ENCODE data around the gene LRRC43. TPM values are rescaled to one million over a fixed set of nuclear protein-coding genes. Genes with fewer than 3 reads are reported as not detected.

LRRC43 gene
- polyA plus RNA-seq, 4 donors, result 0.27 to 1.1 TPM; not detected in 2

DNA sequence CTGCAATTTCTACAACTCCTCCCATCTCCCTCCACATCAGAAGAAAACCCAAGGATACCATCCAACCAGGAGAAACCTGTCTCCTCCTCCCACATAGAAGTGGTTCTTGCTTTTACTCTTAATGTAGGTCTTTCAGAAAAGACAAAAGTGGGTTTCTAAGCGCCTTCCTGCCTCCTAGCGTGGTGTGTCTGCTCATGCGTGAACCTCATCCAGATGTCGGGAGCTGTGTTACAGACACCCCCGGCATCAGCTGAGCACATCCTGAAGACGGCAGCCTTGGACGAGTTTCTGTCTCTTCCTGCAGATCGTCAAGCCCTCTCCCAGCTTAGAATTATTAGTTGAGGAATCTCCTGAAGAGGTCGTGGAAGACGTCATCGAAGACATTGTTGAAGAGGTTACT is 9.5 kb downstream of the LRRC43 start:
- 76 to 89% (median 85%) methylated on average over 11 of the region's 11 CpGs for WGBS, 3 donors
- Histone ChIP-seq H3K36me3 (ENCODE audit: control insufficient read depth in 3 of 3, insufficient read depth in 2 of 3, low read depth in 1 of 3, low read length in 3 of 3) (no peaks in the 10 kb centered on the region), H3K4me3 (ENCODE audit: low read depth in 1 of 3, low read length in 3 of 3) (no peak overlapping the region), H3K9me3 (ENCODE audit: control insufficient read depth in 2 of 2, insufficient read depth in 1 of 2, low read depth in 1 of 2, low read length in 1 of 2) (peaks cover 0 to 5% of the 10 kb centered on the region in 2 donors), H3K4me1 (ENCODE audit: control insufficient read depth in 3 of 3, insufficient read depth in 2 of 3, low read depth in 1 of 3, low read length in 2 of 3) (no peaks in the 10 kb centered on the region), H3K27ac (ENCODE audit: low read depth in 1 of 3, low read length in 2 of 3) (no peak overlapping the region), H3K27me3 (ENCODE audit: control insufficient read depth in 3 of 3, insufficient read depth in 3 of 3, low read length in 3 of 3) (no peaks in the 10 kb centered on the region)
- no peak for FAIRE-seq
- no peak for DNase-seq

DNA sequence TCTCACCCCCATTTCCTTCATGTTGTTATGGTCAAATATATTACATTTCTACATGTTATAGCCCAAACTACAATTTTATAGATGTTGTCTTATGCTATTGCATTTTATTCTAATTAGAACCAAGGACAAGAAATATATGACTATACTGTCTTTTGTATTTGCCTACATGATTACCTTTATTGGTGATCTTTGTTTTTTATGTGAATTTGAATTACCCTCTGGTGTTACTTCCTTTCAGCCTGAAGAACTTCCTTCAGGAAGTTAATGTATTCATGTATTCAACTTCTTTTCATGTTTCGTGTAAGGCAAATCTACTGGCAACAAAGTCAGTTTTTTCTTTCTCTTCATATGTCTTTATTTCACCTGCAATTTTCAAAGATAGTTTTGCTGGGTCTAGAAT is 11.9 kb downstream of the LRRC43 start:
- Histone ChIP-seq H3K4me1 (ENCODE audit: control insufficient read depth in 3 of 3, insufficient read depth in 2 of 3, low read depth in 1 of 3, low read length in 2 of 3) (no peaks in the 10 kb centered on the region), H3K4me3 (ENCODE audit: low read depth in 1 of 3, low read length in 3 of 3) (no peak overlapping the region), H3K27ac (ENCODE audit: low read depth in 1 of 3, low read length in 2 of 3) (no peak overlapping the region), H3K27me3 (ENCODE audit: control insufficient read depth in 3 of 3, insufficient read depth in 3 of 3, low read length in 3 of 3) (peaks cover 0 to 2% (median 0%) of the 10 kb centered on the region in 3 donors), H3K9me3 (ENCODE audit: control insufficient read depth in 2 of 2, insufficient read depth in 1 of 2, low read depth in 1 of 2, low read length in 1 of 2) (peaks cover 0 to 5% of the 10 kb centered on the region in 2 donors), H3K36me3 (ENCODE audit: control insufficient read depth in 3 of 3, insufficient read depth in 2 of 3, low read depth in 1 of 3, low read length in 3 of 3) (no peaks in the 10 kb centered on the region)
- 75 to 91% (median 77%) methylated on average over 1 of the region's 1 CpG for WGBS, 3 donors
- DNase-seq (no peak), FAIRE-seq (no peak)

DNA sequence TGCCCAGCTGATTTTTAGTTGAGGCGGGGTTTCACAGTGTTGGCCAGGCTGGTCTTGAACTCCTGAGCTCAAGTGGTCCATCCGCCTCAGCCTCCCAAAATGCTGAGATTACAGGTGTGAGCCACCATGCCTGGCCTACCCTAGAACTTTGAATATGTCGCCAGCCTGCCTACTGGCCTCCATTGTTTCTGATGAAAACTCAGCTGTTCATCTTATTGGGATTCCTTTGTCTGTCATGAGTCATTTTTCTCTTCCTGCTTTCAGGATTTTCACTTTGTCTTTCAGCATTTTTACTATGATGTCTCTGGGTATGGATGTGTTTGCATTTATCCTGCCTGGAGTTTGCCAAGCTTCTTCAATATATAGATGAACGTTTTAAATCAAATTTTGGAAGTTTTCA is 12.5 kb downstream of the LRRC43 start:
- Histone ChIP-seq H3K27ac (ENCODE audit: low read depth in 1 of 3, low read length in 2 of 3) (no peak overlapping the region), H3K27me3 (ENCODE audit: control insufficient read depth in 3 of 3, insufficient read depth in 3 of 3, low read length in 3 of 3) (peaks cover 0 to 4% (median 0%) of the 10 kb centered on the region in 3 donors), H3K9me3 (ENCODE audit: control insufficient read depth in 2 of 2, insufficient read depth in 1 of 2, low read depth in 1 of 2, low read length in 1 of 2) (peaks cover 0 to 5% of the 10 kb centered on the region in 2 donors), H3K4me3 (ENCODE audit: low read depth in 1 of 3, low read length in 3 of 3) (no peak overlapping the region), H3K4me1 (ENCODE audit: control insufficient read depth in 3 of 3, insufficient read depth in 2 of 3, low read depth in 1 of 3, low read length in 2 of 3) (peaks cover 0 to 5% (median 0%) of the 10 kb centered on the region in 3 donors), H3K36me3 (ENCODE audit: control insufficient read depth in 3 of 3, insufficient read depth in 2 of 3, low read depth in 1 of 3, low read length in 3 of 3) (no peaks in the 10 kb centered on the region)
- 89 to 93% (median 90%) methylated on average over 4 of the region's 4 CpGs for WGBS, 3 donors
- DNase-seq (no peak), FAIRE-seq (no peak)

DNA sequence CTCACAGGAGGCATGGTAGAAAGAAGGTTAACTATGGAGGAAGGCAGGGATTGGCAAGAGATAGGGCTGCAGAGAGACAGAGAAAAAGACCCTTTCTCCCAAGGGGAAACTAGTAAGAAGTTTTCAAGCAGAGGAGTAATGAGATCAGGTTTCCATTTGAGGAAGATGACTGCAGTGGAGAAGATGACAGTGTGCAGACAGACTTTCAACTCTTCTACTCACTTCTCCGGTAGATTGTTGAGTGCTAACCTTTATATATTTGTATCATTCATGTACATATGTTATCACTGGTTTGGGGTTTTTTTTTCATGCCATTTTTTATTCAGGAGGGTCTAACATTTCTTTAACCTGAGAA is 14.7 kb downstream of the LRRC43 start:
- FAIRE-seq (no peak), DNase-seq (no peak)
- Histone ChIP-seq H3K9me3 (ENCODE audit: control insufficient read depth in 2 of 2, insufficient read depth in 1 of 2, low read depth in 1 of 2, low read length in 1 of 2) (peaks cover 0 to 5% of the 10 kb centered on the region in 2 donors), H3K4me1 (ENCODE audit: control insufficient read depth in 3 of 3, insufficient read depth in 2 of 3, low read depth in 1 of 3, low read length in 2 of 3) (peaks cover 0 to 16% (median 0%) of the 10 kb centered on the region in 3 donors), H3K4me3 (ENCODE audit: low read depth in 1 of 3, low read length in 3 of 3) (no peak overlapping the region), H3K27me3 (ENCODE audit: control insufficient read depth in 3 of 3, insufficient read depth in 3 of 3, low read length in 3 of 3) (peaks cover 0 to 4% (median 3%) of the 10 kb centered on the region in 3 donors), H3K36me3 (ENCODE audit: control insufficient read depth in 3 of 3, insufficient read depth in 2 of 3, low read depth in 1 of 3, low read length in 3 of 3) (no peaks in the 10 kb centered on the region), H3K27ac (ENCODE audit: low read depth in 1 of 3, low read length in 2 of 3) (no peak overlapping the region)
- WGBS, 3 donors, result 67 to 70% (median 68%) methylated on average over 1 of the region's 1 CpG

DNA sequence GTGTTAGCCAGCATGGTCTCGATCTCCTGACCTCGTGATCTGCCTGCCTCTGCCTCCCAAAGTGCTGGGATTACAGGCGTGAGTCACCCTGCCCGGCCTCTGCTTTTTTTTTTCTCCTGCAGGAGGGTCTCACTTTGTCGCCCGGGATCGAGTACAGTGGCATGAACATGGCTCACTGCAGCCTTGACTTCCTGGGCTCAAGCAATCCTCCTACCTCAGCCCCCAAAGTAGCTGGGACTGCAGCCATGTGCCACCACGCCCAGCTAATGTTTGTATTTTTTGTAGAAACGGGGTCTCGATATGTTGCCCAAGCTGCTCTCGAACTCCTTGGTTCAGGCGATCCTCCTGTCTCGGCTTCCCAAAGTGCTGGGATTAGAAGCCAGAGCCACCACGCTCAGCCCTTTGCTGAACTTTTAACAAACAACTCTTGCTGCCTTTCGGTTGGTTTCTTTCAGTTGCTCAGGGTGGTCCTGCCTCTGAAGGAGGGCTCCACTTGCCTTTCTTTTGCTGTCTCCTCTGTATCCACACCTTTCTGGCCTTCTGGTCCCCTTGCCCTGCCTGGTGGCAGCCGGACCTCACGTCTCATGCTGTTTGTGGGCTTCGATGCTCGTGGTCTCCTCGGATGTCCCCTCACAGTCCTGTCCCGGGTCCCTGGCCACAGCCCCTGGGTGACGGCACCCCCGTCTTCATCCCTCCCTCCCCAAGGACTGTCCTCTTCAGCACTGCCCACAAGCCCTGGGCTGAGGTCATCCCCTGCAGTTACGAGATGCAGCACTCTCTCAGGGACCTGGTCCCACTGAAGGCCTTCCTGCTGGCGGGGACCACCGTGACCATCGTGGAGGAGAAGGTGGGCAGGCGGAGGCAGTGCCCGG is 16.8 kb downstream of the LRRC43 start:
- Histone ChIP-seq H3K4me3 (ENCODE audit: low read depth in 1 of 3, low read length in 3 of 3) (no peak overlapping the region), H3K4me1 (ENCODE audit: control insufficient read depth in 3 of 3, insufficient read depth in 2 of 3, low read depth in 1 of 3, low read length in 2 of 3) (peaks cover 0 to 22% (median 2%) of the 10 kb centered on the region in 3 donors), H3K27me3 (ENCODE audit: control insufficient read depth in 3 of 3, insufficient read depth in 3 of 3, low read length in 3 of 3) (peaks cover 6 to 20% (median 7%) of the 10 kb centered on the region in 3 donors), H3K27ac (ENCODE audit: low read depth in 1 of 3, low read length in 2 of 3) (no peak overlapping the region), H3K9me3 (ENCODE audit: control insufficient read depth in 2 of 2, insufficient read depth in 1 of 2, low read depth in 1 of 2, low read length in 1 of 2) (peaks cover 0 to 5% of the 10 kb centered on the region in 2 donors), H3K36me3 (ENCODE audit: control insufficient read depth in 3 of 3, insufficient read depth in 2 of 3, low read depth in 1 of 3, low read length in 3 of 3) (no peaks in the 10 kb centered on the region)
- 89 to 92% (median 91%) methylated on average over 28 to 29 of the region's 29 CpGs for WGBS, 3 donors
- no peak for FAIRE-seq
- no peak for DNase-seq

DNA sequence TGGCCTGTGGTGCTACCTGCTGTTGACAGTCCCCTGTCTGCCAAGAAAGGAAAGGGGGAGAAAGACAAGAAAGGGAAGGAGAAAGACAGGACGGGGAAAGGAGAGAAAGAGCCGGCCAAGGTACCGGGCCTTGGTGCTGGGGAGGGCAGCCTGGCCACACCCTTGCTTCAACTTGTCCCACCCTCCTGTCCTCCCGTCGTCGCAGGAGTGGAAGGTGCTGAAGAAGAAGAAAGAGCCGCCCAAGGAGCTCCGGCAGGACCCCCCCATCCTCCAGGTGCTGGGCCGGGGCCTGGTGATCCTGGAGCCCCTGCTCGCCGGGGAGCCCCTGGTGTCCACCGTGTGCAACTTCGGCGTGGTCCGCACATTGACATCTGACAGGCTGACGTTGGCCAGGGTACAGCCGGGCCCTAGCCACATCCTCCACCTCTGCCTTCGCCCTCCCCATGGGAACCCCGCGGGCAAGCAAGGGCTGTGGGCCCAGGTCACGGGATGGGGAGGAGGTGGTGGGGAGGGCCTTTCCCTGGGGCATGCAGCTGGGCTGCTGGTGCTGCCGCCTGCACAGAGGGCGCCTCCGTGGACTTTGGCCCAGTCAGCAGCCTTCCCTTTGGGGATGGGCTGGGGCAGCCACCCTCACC is 17.7 kb downstream of the LRRC43 start:
- Histone ChIP-seq H3K9me3 (ENCODE audit: control insufficient read depth in 2 of 2, insufficient read depth in 1 of 2, low read depth in 1 of 2, low read length in 1 of 2) (no peaks in the 10 kb centered on the region), H3K4me1 (ENCODE audit: control insufficient read depth in 3 of 3, insufficient read depth in 2 of 3, low read depth in 1 of 3, low read length in 2 of 3) (peaks cover 0 to 22% (median 2%) of the 10 kb centered on the region in 3 donors), H3K36me3 (ENCODE audit: control insufficient read depth in 3 of 3, insufficient read depth in 2 of 3, low read depth in 1 of 3, low read length in 3 of 3) (peaks cover 0 to 4% (median 0%) of the 10 kb centered on the region in 3 donors), H3K27ac (ENCODE audit: low read depth in 1 of 3, low read length in 2 of 3) (no peak overlapping the region), H3K4me3 (ENCODE audit: low read depth in 1 of 3, low read length in 3 of 3) (no peak overlapping the region), H3K27me3 (ENCODE audit: control insufficient read depth in 3 of 3, insufficient read depth in 3 of 3, low read length in 3 of 3) (peaks cover 6 to 29% (median 7%) of the 10 kb centered on the region in 3 donors)
- DNase-seq (peak; percentile 32 to 79), FAIRE-seq (no peak)
- WGBS, 3 donors, result 14 to 52% (median 44%) methylated on average over 20 to 24 of the region's 24 CpGs

DNA sequence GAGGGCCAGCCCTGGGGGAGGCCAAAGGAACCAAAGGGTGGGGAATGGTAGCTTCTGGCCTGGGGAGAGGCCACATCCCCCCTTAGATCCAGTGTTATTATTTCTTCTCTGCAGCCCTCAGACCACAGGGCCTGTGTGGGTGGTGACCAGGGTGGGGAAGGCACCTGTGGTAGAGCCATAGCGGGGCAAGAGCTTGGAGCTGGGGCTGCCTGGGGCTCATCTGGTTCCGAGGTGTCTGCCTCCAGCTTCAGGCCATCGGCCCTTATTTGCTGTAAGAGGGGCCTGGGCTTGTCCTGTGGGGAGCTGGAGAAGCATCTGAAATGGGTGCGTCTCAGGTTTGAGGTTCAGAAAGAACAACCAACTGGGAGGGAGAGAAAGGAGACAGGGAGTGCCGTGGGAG is 18.5 kb downstream of the LRRC43 start:
- DNase-seq (no peak), FAIRE-seq (no peak)
- H3K36me3 ChIP-seq (ENCODE audit: control insufficient read depth in 3 of 3, insufficient read depth in 2 of 3, low read depth in 1 of 3, low read length in 3 of 3), result peaks cover 0 to 10% (median 0%) of the 10 kb centered on the region in 3 donors
- H3K27me3 ChIP-seq (ENCODE audit: control insufficient read depth in 3 of 3, insufficient read depth in 3 of 3, low read length in 3 of 3), result peaks cover 6 to 35% (median 7%) of the 10 kb centered on the region in 3 donors
- H3K27ac ChIP-seq (ENCODE audit: low read depth in 1 of 3, low read length in 2 of 3), result no peak overlapping the region
- no peaks in the 10 kb centered on the region for H3K9me3 ChIP-seq (ENCODE audit: control insufficient read depth in 2 of 2, insufficient read depth in 1 of 2, low read depth in 1 of 2, low read length in 1 of 2)
- H3K4me1 ChIP-seq (ENCODE audit: control insufficient read depth in 3 of 3, insufficient read depth in 2 of 3, low read depth in 1 of 3, low read length in 2 of 3), result peaks cover 0 to 22% (median 2%) of the 10 kb centered on the region in 3 donors
- WGBS, 3 donors, result 77 to 93% (median 91%) methylated on average over 5 of the region's 5 CpGs
- H3K4me3 ChIP-seq (ENCODE audit: low read depth in 1 of 3, low read length in 3 of 3), result no peak overlapping the region

DNA sequence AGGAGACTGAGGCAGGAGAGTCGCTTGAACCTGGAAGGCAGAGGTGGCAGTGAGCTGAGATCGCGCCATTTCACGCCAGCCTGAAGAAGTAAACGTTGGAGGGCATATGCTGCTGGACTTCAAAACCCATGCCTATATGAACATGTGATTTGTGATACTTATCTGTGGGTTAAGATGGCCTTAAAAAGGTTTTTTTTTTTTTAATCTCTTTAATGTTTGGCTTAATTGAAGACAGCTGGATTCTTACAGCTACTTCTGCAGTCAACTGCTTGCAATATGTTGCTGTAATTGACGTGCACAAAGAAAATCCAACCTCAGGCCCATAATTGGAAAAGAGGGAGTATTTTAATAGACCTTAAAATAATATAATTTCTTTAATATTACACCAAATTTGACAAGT is 19.1 kb downstream of the LRRC43 start:
- H3K27me3 ChIP-seq (ENCODE audit: control insufficient read depth in 3 of 3, insufficient read depth in 3 of 3, low read length in 3 of 3), result peaks cover 6 to 35% (median 7%) of the 10 kb centered on the region in 3 donors
- 92 to 94% (median 92%) methylated on average over 6 of the region's 6 CpGs for WGBS, 3 donors

More for the DNA sequence above, 19.1 kb downstream of the LRRC43 start:
- Histone ChIP-seq H3K9me3 (ENCODE audit: control insufficient read depth in 2 of 2, insufficient read depth in 1 of 2, low read depth in 1 of 2, low read length in 1 of 2) (no peaks in the 10 kb centered on the region), H3K27ac (ENCODE audit: low read depth in 1 of 3, low read length in 2 of 3) (no peak overlapping the region), H3K4me3 (ENCODE audit: low read depth in 1 of 3, low read length in 3 of 3) (no peak overlapping the region), H3K36me3 (ENCODE audit: control insufficient read depth in 3 of 3, insufficient read depth in 2 of 3, low read depth in 1 of 3, low read length in 3 of 3) (peaks cover 0 to 16% (median 1%) of the 10 kb centered on the region in 3 donors), H3K4me1 (ENCODE audit: control insufficient read depth in 3 of 3, insufficient read depth in 2 of 3, low read depth in 1 of 3, low read length in 2 of 3) (peaks cover 0 to 22% (median 2%) of the 10 kb centered on the region in 3 donors)
- DNase-seq (no peak), FAIRE-seq (no peak)
